Measurements from ENCODE around the gene FOXQ1.
"Not testable (repeated sequence)": the region's sequence is repeated elsewhere in the genome, so short reads cannot be mapped to it uniquely, and the experiment has no call there.

Gene FOXQ1

DNA sequence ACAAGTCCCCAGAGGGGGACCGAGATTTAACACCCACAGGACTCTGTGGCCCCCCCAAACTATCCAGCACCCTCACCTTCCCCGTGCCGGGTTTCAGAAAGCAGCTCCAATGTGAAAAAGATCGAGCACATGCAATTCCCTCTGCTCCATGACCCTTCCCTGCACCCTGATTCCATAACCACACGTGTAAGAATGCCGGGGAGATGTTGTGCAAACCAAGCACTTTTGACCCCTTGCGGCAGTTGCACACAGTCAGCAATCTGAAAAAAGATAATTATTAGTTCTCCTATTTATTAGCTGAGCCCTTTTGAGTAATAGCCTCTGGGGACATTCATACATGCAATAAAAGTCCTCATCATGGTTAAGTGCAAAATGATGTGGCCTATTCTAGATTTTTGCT lies 13.0 kb downstream of the FOXQ1 start:
- no peak for DNase-seq

DNA sequence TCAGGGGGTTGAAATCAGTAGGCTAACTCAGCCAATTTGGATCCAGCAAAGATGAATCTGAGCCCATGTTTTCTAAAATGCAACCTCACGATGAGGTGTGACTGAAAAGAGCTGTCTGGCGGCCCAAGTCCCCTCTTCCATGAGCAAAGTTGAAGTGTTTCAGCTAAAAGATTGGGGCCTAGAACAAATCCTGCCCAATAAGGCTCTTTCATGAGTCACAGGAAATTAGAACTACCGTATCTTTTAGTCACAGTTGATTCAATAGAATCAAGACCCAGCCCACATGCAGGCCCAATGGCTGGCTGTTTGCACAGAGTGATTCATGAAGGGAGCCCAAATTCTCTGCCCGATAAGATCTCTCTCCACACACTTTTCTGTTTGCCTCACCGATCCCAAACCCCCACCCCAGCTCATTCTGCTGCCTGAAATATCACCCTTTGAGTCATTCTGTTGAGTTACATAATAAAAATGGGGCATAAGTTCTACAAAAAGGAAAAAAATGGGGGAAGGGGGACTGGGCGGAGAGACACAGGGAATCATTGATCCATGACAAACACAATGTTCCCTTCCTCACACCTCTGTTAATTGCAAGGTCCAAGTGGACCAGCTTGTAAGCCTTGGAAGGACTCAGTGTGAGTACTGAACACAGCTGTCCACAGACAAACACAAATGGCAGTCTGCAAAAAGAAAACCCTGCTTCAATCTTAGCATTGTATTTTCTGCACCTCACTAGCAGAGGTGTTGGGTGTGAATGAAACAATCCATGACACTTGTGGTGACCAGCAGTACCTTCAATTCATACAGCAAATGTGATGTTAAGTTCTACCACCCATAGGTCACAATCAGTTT lies 13.8 kb downstream of the FOXQ1 start:
- no peak for DNase-seq

DNA sequence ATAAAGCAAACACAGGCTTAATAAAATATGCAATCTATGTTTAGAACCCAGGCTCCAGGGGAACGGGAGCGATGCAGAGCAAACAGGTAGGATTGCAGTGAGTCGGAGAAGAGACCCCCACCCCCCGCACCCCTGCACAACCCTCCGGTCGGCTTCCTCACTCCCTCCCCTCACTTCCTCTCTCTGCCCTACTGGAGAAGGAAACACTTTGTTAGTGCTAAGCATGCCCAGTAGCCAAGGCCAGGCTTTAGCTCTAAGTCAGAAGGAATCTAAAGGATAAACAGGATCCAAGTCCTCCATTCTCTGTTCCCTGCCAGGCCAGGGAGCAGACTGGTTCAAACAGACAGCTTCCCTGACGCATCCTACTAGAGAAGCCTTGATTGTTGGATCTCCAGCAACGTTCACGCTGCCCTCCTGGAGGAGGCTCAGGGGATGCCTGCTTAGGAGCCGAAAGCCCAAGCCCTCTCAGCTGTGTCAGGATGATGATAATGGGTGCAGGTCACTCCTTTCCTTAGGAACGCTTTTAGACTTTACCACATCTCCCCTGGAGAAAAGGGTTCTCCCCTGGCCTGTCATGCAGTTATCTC lies 14.7 kb downstream of the FOXQ1 start:
- DNase-seq: no peak

DNA sequence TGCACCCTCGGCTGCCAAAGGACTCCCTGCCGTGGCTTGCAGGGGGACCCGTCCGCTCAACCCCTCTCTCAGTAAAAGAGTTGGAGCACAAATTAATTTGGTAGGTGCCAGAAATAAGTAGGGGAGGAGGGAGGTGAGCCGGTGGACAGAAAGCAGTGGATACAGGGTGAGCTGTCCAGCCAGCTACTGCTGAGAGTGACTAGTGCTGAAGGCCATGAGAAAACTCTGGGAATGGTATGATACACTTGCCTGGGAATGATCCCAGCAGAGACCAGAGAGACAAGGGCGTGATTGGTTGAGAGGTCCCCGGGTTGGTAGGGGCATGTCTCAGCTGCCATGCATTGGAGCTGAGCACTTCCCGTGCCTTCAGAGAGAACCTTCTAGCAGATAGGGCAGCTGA lies 15.7 kb downstream of the FOXQ1 start:
- DNase-seq: no peak

DNA sequence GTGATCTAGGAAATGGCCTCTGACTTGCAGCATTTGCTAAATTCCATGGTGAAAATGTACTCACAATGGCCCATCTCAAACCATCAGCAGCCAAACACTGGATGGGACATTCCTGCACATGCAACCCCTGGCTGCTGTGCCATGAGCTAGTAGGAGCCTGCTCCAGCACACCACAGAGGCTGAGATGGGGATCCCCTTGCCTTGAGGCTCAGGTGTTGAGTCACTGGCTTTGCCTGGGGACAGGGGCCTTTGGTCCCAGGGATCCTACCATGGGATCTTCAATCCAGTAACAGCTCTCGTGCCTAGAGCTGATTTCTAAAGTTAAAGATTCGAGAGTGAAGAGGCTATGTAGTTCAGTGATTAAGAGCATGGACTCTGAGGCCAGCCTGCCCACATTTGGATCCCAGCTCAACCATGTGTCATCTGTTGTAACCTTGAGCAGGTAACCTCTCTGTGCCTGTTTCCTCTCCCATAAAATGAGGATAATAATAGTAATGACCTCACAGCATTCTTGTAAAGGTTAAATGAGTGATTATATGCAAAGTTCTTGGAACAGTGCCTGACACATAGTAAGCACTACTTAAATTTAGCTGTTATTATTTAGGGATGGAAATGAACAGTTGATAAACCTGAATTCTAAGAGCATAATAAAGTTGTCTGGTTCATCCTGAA lies 16.4 kb downstream of the FOXQ1 start:
- DNase-seq: no peak

DNA sequence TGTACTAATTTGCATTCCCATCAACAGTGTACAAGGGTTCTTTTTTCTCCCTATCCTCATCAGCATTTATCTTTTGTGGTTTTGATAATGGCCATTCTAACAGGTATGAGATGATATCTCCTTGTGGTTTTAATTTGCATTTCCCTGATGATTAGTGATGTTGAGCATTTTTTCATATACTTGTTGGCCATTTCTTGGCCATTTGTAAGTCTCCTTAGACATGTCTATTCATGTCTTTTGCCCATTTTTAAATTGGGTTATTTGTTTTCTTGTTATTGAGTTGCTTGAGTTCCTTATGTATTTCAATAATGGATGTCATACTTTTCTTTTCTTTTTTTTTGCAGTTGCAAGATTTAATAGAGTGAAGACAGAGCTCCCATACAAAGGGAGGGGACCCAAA lies 17.8 kb downstream of the FOXQ1 start:
- no peak for DNase-seq

DNA sequence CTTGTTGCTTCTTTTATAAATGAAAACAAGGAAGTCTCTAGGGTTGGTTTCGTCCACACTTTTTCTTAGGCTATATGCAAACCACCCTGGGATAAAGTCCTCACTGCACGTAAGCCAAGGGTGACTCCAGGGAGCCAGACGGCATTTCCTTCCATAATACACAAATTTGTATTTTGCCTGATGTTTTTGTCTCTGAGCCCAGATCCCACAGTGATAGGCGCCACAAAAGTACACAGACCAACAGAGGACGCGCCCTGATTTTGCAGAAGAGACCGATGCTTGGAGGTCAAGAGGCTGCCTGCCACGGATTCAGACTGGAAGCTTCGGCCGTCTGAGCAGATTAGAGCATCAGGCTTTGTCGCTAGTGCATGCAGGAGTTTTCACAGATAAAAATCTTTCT lies 22.8 kb downstream of the FOXQ1 start:
- DNase-seq: no peak

DNA sequence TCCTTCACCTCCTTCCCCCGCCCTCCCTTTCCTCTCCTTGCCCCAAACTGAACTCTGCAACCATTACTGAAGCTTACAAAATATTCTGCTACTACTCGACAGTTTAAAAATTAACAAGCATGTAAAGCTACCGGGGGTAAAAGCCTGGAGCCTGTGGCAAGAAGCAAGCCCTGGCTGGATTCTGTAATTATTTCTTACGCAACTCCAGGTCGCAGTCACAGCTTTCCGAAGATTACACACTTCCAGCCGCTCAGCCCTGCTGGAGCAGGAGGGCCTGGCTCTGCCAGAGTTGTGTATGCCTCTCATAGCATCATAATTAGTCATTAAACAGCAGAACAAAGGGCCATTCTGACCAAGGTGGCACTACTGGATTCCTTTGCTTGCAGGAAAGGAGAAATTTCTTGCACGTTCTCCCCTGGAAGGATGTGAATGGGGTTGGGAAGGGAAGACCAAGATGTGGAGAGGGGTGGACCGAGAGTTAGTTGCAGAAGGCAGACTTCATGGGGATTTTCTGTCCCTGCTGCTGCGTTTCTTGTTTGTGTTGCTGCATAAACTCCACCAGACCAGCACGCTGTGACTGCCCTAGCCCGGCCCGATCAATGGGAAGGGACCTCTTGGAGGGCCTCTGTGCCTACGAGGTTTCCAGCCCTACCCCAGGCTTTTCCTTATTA lies 23.6 kb downstream of the FOXQ1 start:
- no peak for DNase-seq

DNA sequence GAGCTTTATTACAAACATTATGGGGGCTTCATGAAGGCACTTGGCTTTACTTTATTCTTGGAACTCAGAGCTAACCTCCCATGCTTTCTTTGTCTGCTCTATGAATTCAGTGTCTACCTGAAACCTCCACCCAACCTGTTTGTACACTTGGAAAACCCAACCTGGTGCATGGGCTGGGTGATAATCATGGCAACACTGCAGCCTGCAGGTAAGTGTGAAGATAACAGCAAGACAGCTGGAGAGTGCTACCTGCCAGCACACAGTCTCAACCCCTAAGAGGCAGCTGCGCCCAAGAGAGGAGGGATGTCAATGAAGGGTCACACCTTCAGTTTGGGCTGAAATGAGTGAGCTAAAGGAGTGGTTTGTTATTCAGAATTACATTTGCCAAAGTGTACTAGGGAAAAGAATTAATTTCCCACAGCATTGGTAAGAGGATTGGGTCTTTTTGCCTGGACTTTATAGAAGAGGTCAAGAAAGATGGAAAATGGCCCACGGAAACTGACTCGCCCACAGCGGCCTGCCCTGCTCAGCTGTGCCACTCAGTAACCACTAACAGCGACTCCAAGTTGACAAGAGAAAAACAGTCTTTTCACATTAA lies 24.4 kb downstream of the FOXQ1 start:
- no peak for DNase-seq

DNA sequence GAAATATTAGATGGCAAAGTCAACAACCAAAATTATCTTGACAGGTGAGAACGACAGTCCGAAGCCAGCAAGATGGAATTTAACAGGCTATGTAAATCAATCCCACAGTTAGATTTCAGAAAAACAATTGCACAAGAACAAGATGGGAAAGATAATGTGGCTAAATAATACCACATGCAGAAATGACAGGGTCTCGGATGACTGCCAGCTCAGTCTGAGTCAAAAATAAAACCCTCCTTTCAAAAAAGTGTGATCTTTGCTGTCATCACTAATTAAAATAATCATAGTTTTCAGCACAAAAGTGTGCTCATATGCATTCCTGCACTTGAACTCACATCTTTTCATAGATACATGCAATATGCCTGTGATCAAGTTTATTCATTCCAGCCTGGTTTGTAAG lies 25.9 kb downstream of the FOXQ1 start:
- no peak for DNase-seq

DNA sequence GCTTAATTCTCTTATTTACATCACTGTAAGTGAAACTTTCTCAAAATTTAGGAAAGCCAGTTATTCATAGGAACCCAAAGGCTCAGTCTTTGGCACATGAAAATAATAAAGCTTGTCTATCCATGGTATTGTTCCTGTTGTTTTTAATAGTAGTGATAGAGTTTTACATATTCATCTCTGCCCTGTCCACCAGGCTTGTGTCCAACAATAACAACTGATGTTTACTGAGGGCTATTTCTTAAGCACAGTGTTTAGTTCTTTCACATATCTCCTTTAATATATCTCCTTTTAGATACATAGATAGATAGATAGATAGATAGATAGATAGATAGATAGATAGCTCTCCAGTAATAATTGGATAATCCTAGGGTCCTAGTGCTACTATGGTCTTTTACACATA lies 34.2 kb downstream of the FOXQ1 start:
- DNase-seq: no peak

DNA sequence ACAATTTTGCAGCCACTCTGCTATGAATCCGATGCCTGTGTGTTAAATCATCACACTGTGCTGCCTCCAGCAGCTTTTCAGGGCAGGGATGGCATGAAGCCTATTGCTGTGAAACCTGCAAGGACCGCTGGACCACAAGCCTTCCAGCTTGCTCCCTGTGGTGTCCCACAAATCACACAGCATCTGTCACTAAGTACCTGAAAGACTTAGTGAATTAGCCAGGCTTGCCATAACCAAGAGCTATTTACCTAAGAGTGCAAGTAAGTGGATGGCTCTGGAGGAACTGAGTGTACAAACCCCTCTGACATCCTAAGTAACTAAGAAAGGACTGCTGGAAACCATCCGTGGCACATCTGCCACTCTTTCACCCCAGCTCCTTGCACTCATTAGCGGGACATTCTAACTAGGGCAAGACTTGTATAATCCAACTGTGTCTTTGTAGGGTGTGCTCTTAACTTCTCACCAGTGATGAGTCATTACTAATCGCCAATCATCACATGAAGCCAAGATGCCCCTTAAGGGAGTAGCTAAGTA lies 34.7 kb downstream of the FOXQ1 start:
- no peak for DNase-seq

DNA sequence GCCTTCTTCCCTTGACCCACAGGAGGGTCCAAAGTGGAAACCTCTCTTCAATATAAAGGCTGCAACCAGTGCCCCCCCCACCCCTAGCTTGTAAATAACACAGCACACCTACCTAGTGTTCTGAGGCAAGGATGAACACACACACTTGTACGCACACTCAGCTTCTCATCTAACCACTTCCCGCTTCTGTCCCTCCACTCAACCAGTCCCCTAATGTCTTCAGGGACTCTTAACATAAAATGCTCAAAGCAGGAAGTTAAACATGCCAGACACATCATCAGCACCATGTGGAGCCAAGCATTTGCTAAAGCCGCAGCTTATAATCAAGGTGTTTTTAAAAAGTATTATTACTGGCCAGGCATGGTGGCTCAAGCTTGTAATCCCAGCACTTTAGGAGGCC lies 35.3 kb downstream of the FOXQ1 start:
- no peak for DNase-seq

DNA sequence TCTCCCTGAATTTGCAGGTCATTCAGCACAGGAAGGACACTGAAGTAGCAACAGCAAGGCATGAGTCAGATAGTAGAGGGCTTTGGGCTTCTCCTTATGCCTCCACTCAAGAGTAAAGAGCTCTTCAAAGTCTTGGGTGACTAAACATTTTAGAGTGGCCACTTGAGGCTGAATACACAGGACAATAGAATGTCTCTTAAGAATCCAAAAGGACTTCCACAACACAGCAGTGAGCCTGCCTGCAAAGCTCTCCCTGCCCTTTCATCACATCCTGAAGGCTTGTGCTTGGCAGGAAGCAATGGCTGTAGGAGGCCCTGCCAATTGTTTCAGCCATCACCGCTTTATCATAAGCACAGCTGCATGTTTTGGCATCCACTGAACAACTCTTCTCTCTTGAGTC lies 36.8 kb downstream of the FOXQ1 start:
- DNase-seq: no peak

DNA sequence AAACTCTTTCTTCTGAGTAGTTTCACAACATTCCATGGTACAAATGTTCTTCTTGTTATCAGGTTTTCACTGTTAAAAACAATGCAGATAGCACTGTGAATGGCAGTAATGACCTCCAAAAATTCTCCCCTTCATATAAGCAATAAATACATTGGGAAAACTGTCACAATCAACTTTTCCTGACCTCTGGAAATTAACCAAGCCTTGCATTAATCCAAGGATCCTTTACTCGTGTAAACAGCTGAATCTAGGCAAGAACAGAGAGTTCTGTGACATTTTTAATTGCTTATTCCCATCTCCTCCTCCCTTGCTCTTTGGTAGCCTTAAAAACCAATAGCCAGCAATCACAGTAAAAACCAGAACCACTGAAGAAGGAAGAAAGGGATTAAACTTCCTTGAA lies 37.8 kb downstream of the FOXQ1 start:
- DNase-seq: no peak

DNA sequence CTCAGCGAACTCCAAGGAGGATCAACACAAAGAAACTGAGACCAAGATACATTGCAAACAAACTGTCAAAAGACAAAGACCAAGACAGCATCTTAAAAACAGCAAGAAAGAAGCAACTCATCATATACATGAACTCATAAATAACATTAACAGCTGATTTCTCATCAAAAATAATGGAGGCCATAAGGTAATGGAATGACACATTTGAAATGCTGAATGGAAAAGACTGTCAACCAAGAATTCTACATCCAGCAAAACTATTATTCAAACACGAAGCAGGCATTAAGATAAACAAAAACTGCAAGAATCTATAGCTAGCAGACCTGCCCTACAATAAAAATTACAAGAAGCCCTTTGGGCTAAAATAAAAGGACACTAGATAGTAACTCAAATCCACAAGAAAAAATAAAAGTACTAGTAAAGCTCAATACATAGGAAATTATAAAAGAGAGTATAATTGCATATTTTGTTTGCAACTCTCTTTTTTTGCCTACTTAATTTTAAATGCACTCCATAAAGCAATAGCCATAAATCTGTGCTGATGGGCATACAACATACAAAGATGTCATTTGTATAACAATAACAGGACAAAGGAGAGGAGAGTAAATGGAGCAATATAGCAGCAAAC lies 39.6 kb downstream of the FOXQ1 start:
- DNase-seq: no peak

DNA sequence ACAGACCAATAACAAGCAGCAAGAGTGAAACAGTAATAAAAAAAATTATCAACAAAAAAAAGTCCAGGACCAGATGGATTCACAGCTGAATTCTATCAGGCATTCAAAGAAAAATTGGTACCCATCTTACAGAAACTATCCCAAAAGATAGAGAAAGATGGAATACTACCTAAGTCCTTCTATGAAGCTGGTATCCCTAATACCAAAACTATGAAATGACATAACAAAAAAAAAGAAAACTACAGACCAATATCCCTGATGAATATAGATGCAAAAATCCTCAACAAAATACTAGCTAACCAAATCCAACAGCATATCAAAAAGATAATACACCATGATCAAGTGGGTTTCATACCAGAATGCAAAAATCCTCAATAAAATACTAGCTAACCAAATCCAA lies 43.2 kb downstream of the FOXQ1 start:
- DNase-seq: not testable (repeated sequence)

DNA sequence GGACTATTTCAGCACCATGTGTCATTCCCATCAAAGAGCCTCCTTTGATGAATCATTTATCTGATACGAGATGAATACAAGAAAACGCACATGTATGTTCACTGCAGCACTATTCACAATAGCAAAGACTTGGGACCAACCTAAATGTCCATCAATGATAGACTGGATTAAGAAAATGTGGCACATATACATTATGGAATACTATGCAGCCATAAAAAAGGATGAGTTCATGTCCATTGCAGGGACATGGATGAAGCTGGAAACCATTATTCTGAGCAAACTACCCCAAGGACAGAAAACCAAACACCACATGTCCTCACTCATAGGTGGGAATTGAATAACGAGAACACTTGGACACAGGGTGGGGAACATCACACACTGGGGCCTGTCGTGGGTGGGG lies 49.8 kb downstream of the FOXQ1 start:
- DNase-seq: not testable (repeated sequence)

DNA sequence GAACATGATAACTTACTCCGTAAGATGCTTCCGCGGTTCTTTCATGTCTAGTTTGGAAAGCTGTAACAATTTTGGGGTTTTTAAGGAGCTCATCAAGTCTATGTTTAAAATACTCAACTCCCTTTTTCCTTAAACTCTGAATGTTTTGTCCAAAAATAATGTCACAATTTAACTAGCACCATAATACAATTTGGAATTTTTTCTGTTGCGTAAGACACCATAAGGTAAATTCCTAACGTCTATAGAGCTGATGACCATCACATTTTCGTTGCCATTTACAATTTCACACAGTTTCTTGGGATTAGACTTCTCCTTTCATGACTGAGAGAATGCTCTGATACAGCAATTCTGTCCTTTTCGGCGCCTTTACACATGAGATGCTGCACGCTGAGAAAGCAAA lies 50.7 kb downstream of the FOXQ1 start:
- DNase-seq: no peak

DNA sequence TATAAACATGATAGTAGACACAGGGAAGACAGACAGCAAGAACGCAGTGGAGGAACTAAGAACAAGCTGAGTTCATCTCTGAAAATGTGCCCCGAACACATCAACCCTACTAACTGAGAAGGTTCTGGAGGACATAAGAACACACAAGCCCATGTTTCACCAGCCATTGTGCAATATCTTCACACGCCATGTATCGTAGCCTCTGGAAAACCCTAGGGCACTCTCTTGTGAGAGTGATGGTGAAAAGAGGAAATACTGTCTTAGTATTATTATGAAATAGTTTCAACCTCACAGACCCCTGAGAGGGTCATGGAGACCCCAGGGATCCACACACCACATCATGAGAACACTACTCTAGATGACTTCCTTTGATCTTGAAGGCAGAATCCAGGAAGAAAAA lies 51.4 kb downstream of the FOXQ1 start:
- DNase-seq: no peak

DNA sequence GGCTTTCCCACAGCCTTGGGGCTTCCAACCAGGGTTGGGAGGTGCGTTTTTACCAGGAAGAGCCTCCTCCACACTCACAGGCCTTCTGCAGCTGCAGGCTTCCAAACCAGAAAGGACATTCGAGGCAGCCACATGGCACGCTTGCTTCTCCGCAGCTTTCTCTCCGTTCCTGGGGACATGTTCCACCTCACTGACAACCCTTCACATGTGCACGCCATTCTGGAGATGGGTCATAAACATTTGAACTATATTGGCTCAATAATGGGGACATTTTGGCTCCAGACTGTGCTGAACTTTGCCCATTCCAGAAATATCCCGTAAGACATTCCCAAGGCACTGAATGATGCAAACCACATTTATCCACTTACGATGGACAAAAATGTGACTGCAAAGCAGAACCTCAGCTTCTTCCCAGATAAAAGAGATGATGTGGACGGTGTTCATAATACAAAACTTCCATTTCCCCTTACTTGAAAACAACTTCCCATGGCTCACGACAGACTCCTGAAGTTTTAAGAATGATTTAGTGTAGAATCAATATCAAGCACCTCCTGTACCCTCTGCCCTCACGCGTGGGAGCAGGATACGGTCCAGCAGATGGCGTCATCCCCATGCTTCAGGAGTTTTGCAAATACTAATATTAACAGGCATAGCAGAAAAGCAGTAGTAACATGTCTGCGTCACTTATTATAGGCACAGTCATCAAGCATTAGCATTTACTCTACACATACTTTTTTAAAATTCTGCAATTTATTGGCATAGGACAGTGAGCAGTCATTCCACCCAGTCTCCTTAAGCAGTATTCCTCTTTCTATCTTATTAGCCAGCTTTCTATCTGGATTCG lies 52.1 kb downstream of the FOXQ1 start:
- DNase-seq: no peak

All from activated T-cell treated with anti-CD3 and anti-CD28 coated beads, Interleukin-2, amount 50 U/mL, for 48 hours (primary cell).